A549 (cell line): ENCODE measurements around the gene SH3RF2. TPM values are rescaled to one million over a fixed set of nuclear protein-coding genes. Genes with fewer than 3 reads are reported as not detected.

Source experiments
- ATAC-seq, 2 experiments: fragments of 200-7000 bp in 1 of 2; fragments of >200 bp in 1 of 2; cut with Nextera tagmentation in 1 of 2; cut with Tn5 transposase in 1 of 2; 3 replicates each; pipeline versions ENCODE4 v1.8.0 to v1.9.1; 2018 to 2020; ENCODE audit warnings: mild to moderate bottlenecking in 1 of 2, moderate library complexity in 1 of 2
- CTCF ChIA-PET: fragments of 300-600 bp; sonication (Branson Sonifier 250); formaldehyde crosslinking; extraction: SDS; loops from one replicate; lab custom pipeline; 2021; ENCODE audit warnings: antibody characterized with exemption, inconsistent platforms; lab: Yijun Ruan, JAX
- POLR2A ChIA-PET: fragments of 350-600 bp; formaldehyde crosslinking; extraction: SDS; loops from one replicate; lab custom pipeline; 2021; ENCODE audit warnings: antibody characterized with exemption, inconsistent platforms; lab: Yijun Ruan, JAX
- DNase-seq, 2 experiments: peaks; one replicate each; pipeline versions ENCODE4 v3.0.0 to v3.0.0-alpha.2; 2011 to 2016; ENCODE audit warnings: low read depth in 1 of 2, low spot score in 1 of 2
- FAIRE-seq: peaks from 2 replicates; lab custom pipeline; 2011; peaks lifted over from hg19 to GRCh38; lab: Jason Lieb, UNC
- H3K27ac ChIP-seq, 2 experiments: fragments of >200 bp; sonication (Bioruptor Twin); formaldehyde crosslinking; 3 replicates each; pipeline ENCODE4 v1.5.1; 2016 to 2017
- H3K4me1 ChIP-seq: fragments of >200 bp; sonication (Bioruptor Twin); formaldehyde crosslinking; 3 replicates; pipeline ENCODE4 v1.6.1; 2016
- H3K4me2 ChIP-seq: fragments of >200 bp; sonication (Bioruptor Twin); formaldehyde crosslinking; 3 replicates; pipeline ENCODE4 v1.6.1; 2016
- H3K4me3 ChIP-seq: fragments of >200 bp; sonication (Bioruptor Twin); formaldehyde crosslinking; 3 replicates; pipeline ENCODE4 v1.5.1; 2016
- H3K9me3 ChIP-seq: fragments of >200 bp; sonication (Bioruptor Twin); formaldehyde crosslinking; 3 replicates; pipeline ENCODE4 v1.6.1; 2016
- ATOH8 ChIP-seq: fragments of 250-450 bp; sonication (Bioruptor Pico); IDR thresholded peaks from 2 replicates; pipeline ENCODE4 v1.5.0; 2020; ENCODE audit warnings: low read depth, mild to moderate bottlenecking, moderate library complexity
- BHLHE40 ChIP-seq: IDR thresholded peaks from 2 replicates; pipeline ENCODE4 v1.6.1; 2012; ENCODE audit warnings: low read depth, low read length, inconsistent platforms
- CEBPB ChIP-seq, 2 experiments: fragments of >200 bp in 1 of 2; sonication (Bioruptor Twin) in 1 of 2; formaldehyde crosslinking in 1 of 2; IDR thresholded peaks; 2 replicates each; pipeline ENCODE4 v1.6.1; 2012 to 2016
- CHD2 ChIP-seq: fragments of 150-350 bp; IDR thresholded peaks from 2 replicates; pipeline ENCODE4 v1.6.1; 2014; ENCODE audit warnings: low read length; ENCODE audit not compliant: partially characterized antibody
- E2F6 ChIP-seq: IDR thresholded peaks from 2 replicates; pipeline ENCODE4 v1.6.1; 2012; ENCODE audit warnings: low read depth, borderline replicate concordance
- EHF ChIP-seq: fragments of 250-450 bp; sonication (Bioruptor Pico); IDR thresholded peaks from 2 replicates; pipeline ENCODE4 v1.5.0; 2020; ENCODE audit warnings: mild to moderate bottlenecking
- EHMT2 ChIP-seq: fragments of 200-600 bp; sonication (generic); IDR thresholded peaks from 2 replicates; pipeline ENCODE4 v1.6.1; 2016; ENCODE audit warnings: antibody characterized with exemption, low read depth, mild to moderate bottlenecking, moderate library complexity
- EP300 ChIP-seq, 2 experiments: fragments of >200 bp; sonication (Bioruptor Twin); formaldehyde crosslinking; IDR thresholded peaks; 2 replicates in 1 of 2; 3 replicates in 1 of 2; pipeline ENCODE4 v1.6.1; 2016 to 2017
- ESRRA ChIP-seq: fragments of 150-350 bp; IDR thresholded peaks from 2 replicates; pipeline ENCODE4 v1.6.1; 2014; ENCODE audit warnings: mild to moderate bottlenecking, low read length, borderline replicate concordance
- FOSL2 ChIP-seq, 2 experiments: fragments of 450-650 bp in 1 of 2; fragments of >200 bp in 1 of 2; sonication (Bioruptor Twin) in 1 of 2; formaldehyde crosslinking; IDR thresholded peaks; 2 replicates each; pipeline versions ENCODE4 v1.5.0 to v1.6.1; 2016 to 2020; ENCODE audit warnings: mild to moderate bottlenecking in 1 of 2, moderate library complexity in 1 of 2
- FOXS1 ChIP-seq: fragments of 250-450 bp; sonication (Bioruptor Pico); IDR thresholded peaks from 2 replicates; pipeline ENCODE4 v1.5.0; 2020; ENCODE audit warnings: mild to moderate bottlenecking, moderate library complexity
- HDAC2 ChIP-seq: fragments of 200-600 bp; sonication (generic); IDR thresholded peaks from 2 replicates; pipeline ENCODE4 v1.6.1; 2016
- HES2 ChIP-seq: fragments of >200 bp; sonication (Bioruptor Twin); formaldehyde crosslinking; IDR thresholded peaks from 2 replicates; pipeline ENCODE4 v1.6.1; 2016
- HMGXB4 ChIP-seq: fragments of 250-450 bp; sonication (Bioruptor Pico); IDR thresholded peaks from 2 replicates; pipeline ENCODE4 v1.5.0; 2021; ENCODE audit warnings: mild to moderate bottlenecking, moderate library complexity, borderline replicate concordance
- HOXB13 ChIP-seq: fragments of 250-450 bp; sonication (Bioruptor Pico); IDR thresholded peaks from 2 replicates; pipeline ENCODE4 v1.5.0; 2020; ENCODE audit warnings: low read depth, mild to moderate bottlenecking, moderate library complexity
- JUNB ChIP-seq: fragments of >200 bp; sonication (Bioruptor Twin); formaldehyde crosslinking; IDR thresholded peaks from 2 replicates; pipeline ENCODE4 v1.6.1; 2016
- MAFK ChIP-seq: fragments of 450-650 bp; IDR thresholded peaks from 2 replicates; pipeline ENCODE4 v1.6.1; 2014; ENCODE audit not compliant: partially characterized antibody
- NFE2L2 ChIP-seq: fragments of 150-350 bp; conservative IDR thresholded peaks from 2 replicates; pipeline ENCODE4 v1.6.1; 2014; ENCODE audit warnings: low read length
- POLR2A ChIP-seq: IDR thresholded peaks from 2 replicates; pipeline ENCODE4 v1.6.1; 2012; ENCODE audit warnings: mild to moderate bottlenecking, low read length
- POLR2AphosphoS2 ChIP-seq: conservative IDR thresholded peaks from 2 replicates; pipeline ENCODE4 v1.6.1; 2012; ENCODE audit warnings: low read length, improper control_type of control experiment, inconsistent platforms
- RARB ChIP-seq: fragments of 250-450 bp; sonication (Bioruptor Pico); IDR thresholded peaks from 2 replicates; pipeline ENCODE4 v1.8.0; 2021; ENCODE audit warnings: mild to moderate bottlenecking, moderate library complexity
- REST ChIP-seq: fragments of 200-600 bp; sonication (generic); IDR thresholded peaks from 2 replicates; pipeline ENCODE4 v1.6.1; 2016; ENCODE audit warnings: antibody characterized with exemption, mild to moderate bottlenecking, moderate library complexity
- SMC3 ChIP-seq: fragments of >200 bp; sonication (Bioruptor Twin); formaldehyde crosslinking; IDR thresholded peaks from 3 replicates; pipeline ENCODE4 v1.6.1; 2018; ENCODE audit warnings: inconsistent platforms
- TFCP2L1 ChIP-seq: fragments of 250-450 bp; sonication (Bioruptor Pico); IDR thresholded peaks from 2 replicates; pipeline ENCODE4 v1.5.0; 2021; ENCODE audit warnings: mild to moderate bottlenecking
- ZNF302 ChIP-seq: fragments of 250-450 bp; sonication (Bioruptor Pico); IDR thresholded peaks from 2 replicates; pipeline ENCODE4 v1.9.0; 2021; ENCODE audit warnings: inconsistent platforms, mild to moderate bottlenecking, moderate library complexity
- WGBS: methylation state at CpG from one replicate; pipeline ENCODE4 v1.1.6; 2017; ENCODE audit errors: missing lambda C conversion rate; 5-methylcytosine and 5-hydroxymethylcytosine counted together
- polyA plus RNA-seq, 4 experiments: library from polyadenylated mRNA; depleted of rRNA in 3 of 4; stranded (reverse); fragments of >200 nt; fragmentation: RNase III in 1 of 4; extraction: RNeasy Plus Mini Kit Qiagen cat#74134 plus additional on column Dnase treatment in 1 of 4; gene quantifications; 2 replicates in 3 of 4; 3 replicates in 1 of 4; pipeline ENCODE4 v1.2.3, GENCODE V29; 2011 to 2017
- TF ChIP-seq, protein P1 (sequence below): fragments of 450-650 bp; IDR thresholded peaks from 2 replicates; pipeline ENCODE4 v1.6.1; 2014; ENCODE audit warnings: antibody characterized with exemption

Gene SH3RF2
- polyA plus RNA-seq, 2 of the 4 experiments (the other 2 are of a cell fraction) = 4.1 to 6.0 TPM

- no peaks in the 10 kb centered on the region for H3K4me1 ChIP-seq
- FAIRE-seq = no peak
- DNase-seq = no peak
- no peak overlapping the region for H3K4me3 ChIP-seq
- CTCF ChIA-PET = no interaction called here
- no peak overlapping the region for H3K4me2 ChIP-seq
- ATAC-seq = no peak
- POLR2A ChIA-PET = no interaction called here
- H3K27ac ChIP-seq = no peak overlapping the region
- no peak for TF ChIP-seq EP300 (IDR thresholded peaks at IDR 0.05)
- no peak for TF ChIP-seq FOXS1 (CRISPR knock-in tag)
- no peak for TF ChIP-seq E2F6
- TF ChIP-seq JUNB = no peak
- no peak for TF ChIP-seq HOXB13 (CRISPR knock-in tag)
- TF ChIP-seq BHLHE40 = no peak
- TF ChIP-seq RARB = no peak
- no peak for TF ChIP-seq CEBPB (IDR thresholded peaks at IDR 0.05)
- no peak for TF ChIP-seq MAFK
- TF ChIP-seq NFE2L2 = no peak
- no peak for TF ChIP-seq ATOH8 (CRISPR knock-in tag)
- TF ChIP-seq SMC3 = no peak
- no peak for TF ChIP-seq ZNF302 (CRISPR knock-in tag)
- TF ChIP-seq, all 56 proteins: peak for 0
- H3K9me3 ChIP-seq = no peaks in the 10 kb centered on the region
- WGBS = 100% methylated on average over 1 of the region's 1 CpG
These were observed 173.0 kb downstream of the SH3RF2 start for GRCh38 chr5:146109379-146109778.

GRCh38 chr5:146111409-146111808 is 175.0 kb downstream of the SH3RF2 start:
- no peak for TF ChIP-seq HES2
- TF ChIP-seq ZNF302 (CRISPR knock-in tag) = no peak
- no peak for TF ChIP-seq EHF (CRISPR knock-in tag)
- TF ChIP-seq EHMT2 = no peak
- no peak for TF ChIP-seq CEBPB (IDR thresholded peaks at IDR 0.05)
- no peak for TF ChIP-seq BHLHE40
- TF ChIP-seq TFCP2L1 (CRISPR knock-in tag) = no peak
- no peak for TF ChIP-seq HDAC2
- no peak for TF ChIP-seq CHD2
- TF ChIP-seq POLR2AphosphoS2 = no peak
- no peak for TF ChIP-seq ATOH8 (CRISPR knock-in tag)
- TF ChIP-seq EP300 (IDR thresholded peaks at IDR 0.05) = no peak
- H3K9me3 ChIP-seq = no peaks in the 10 kb centered on the region
- DNase-seq (no peak), ATAC-seq (no peak), FAIRE-seq (no peak)
- H3K4me3 ChIP-seq = no peak overlapping the region
- 94% methylated on average over 1 of the region's 1 CpG for WGBS
- CTCF ChIA-PET = no interaction called here
- no peak overlapping the region for H3K4me2 ChIP-seq
- POLR2A ChIA-PET = no interaction called here
- H3K4me1 ChIP-seq = no peaks in the 10 kb centered on the region
- H3K27ac ChIP-seq = no peak overlapping the region

- ChIA-PET POLR2A (no interaction called here), CTCF (interaction anchor here (0.8 to 1.4 kb wide), 4 partner anchors 13 to 1909 kb away, joined by 3 to 6 read pairs (median 3); partner anchors contain the start of gene PRELID2)
- H3K4me3 ChIP-seq = no peak overlapping the region
- FAIRE-seq (no peak), ATAC-seq (no peak), DNase-seq (no peak)
- 89% methylated on average over 5 of the region's 5 CpGs for whole genome bisulfite sequencing
- no peaks in the 10 kb centered on the region for H3K9me3 ChIP-seq
- no peak overlapping the region for H3K4me2 ChIP-seq
- H3K4me1 ChIP-seq = no peaks in the 10 kb centered on the region
- no peak overlapping the region for H3K27ac ChIP-seq
- TF ChIP-seq FOXS1 (CRISPR knock-in tag) = no peak
- TF ChIP-seq, protein P1, sequence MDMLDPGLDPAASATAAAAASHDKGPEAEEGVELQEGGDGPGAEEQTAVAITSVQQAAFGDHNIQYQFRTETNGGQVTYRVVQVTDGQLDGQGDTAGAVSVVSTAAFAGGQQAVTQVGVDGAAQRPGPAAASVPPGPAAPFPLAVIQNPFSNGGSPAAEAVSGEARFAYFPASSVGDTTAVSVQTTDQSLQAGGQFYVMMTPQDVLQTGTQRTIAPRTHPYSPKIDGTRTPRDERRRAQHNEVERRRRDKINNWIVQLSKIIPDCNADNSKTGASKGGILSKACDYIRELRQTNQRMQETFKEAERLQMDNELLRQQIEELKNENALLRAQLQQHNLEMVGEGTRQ = no peak
- TF ChIP-seq REST = no peak
- TF ChIP-seq NFE2L2 = no peak
- no peak for TF ChIP-seq SMC3
- no peak for TF ChIP-seq ESRRA
- TF ChIP-seq FOSL2 (IDR thresholded peaks at IDR 0.05) = no peak
- TF ChIP-seq FOSL2 (CRISPR knock-in tag; IDR thresholded peaks at IDR 0.05) = no peak
- no peak for TF ChIP-seq POLR2A
- TF ChIP-seq HMGXB4 (CRISPR knock-in tag) = no peak
- TF ChIP-seq CHD2 = no peak
These were observed 176.1 kb downstream of the SH3RF2 start for GRCh38 chr5:146112476-146112875.
